ENCODE results near the gene CDC42BPG. TPM values are rescaled to one million over a fixed set of nuclear protein-coding genes. Genes with fewer than 3 reads are reported as not detected.

Gene CDC42BPG
- total and polyA plus RNA-seq, 9 donors, result 0.35 to 9.5 (median 3.2) TPM

GRCh38 chr11:64863391-64864060 is 19.1 kb upstream of the CDC42BPG start:
- DNase-seq, result peak; percentile 52 to 78 (median 64)
- Histone ChIP-seq H3K9me3 (no peaks in the 10 kb centered on the region), H3K27me3 (no peaks in the 10 kb centered on the region), H3K27ac (peak overlapping the region; percentile 63 to 82), H3K4me3 (no peak overlapping the region), H3K36me3 (no peaks in the 10 kb centered on the region), H3K4me1 (ENCODE audit: insufficient read depth) (peaks cover 29% of the 10 kb centered on the region)
- intact Hi-C loops (cut with DNase I), result no loop called here
- TF ChIP-seq EP300 (IDR thresholded peaks at IDR 0.05) (no peak), CTCF (IDR thresholded peaks at IDR 0.05) (no peak), POLR2A (IDR thresholded peaks at IDR 0.05) (no peak)
- 21 to 37% (median 28%) methylated on average over 23 of the region's 23 CpGs for WGBS, 3 donors

GRCh38 chr11:64862987-64863390 is 18.5 kb upstream of the CDC42BPG start:
- no peak overlapping the region for H3K4me3 ChIP-seq
- no peak for TF ChIP-seq CTCF (IDR thresholded peaks at IDR 0.05)
- no peak for TF ChIP-seq EP300 (IDR thresholded peaks at IDR 0.05)
- no peak for TF ChIP-seq POLR2A (IDR thresholded peaks at IDR 0.05)
- H3K4me1 ChIP-seq (ENCODE audit: insufficient read depth), result peaks cover 29% of the 10 kb centered on the region
- H3K9me3 ChIP-seq, result no peaks in the 10 kb centered on the region
- no peak for DNase-seq
- H3K27ac ChIP-seq, result peak overlapping the region; percentile 63 to 82
- WGBS, 3 donors, result 12 to 15% (median 13%) methylated on average over 9 of the region's 9 CpGs
- H3K27me3 ChIP-seq, result no peaks in the 10 kb centered on the region
- H3K36me3 ChIP-seq, result no peaks in the 10 kb centered on the region
- intact Hi-C loops (cut with DNase I), result no loop called here

- H3K27ac ChIP-seq, result no peak overlapping the region
- intact Hi-C loops (cut with DNase I), result no loop called here
- no peaks in the 10 kb centered on the region for H3K27me3 ChIP-seq
- H3K9me3 ChIP-seq, result no peaks in the 10 kb centered on the region
- DNase-seq, result no peak
- no peak overlapping the region for H3K4me3 ChIP-seq
- 89 to 92% (median 91%) methylated on average over 6 of the region's 6 CpGs for WGBS, 3 donors
- TF ChIP-seq CTCF (IDR thresholded peaks at IDR 0.05), result no peak
- TF ChIP-seq POLR2A (IDR thresholded peaks at IDR 0.05), result no peak
- TF ChIP-seq EP300 (IDR thresholded peaks at IDR 0.05), result no peak
- peaks cover 29% of the 10 kb centered on the region for H3K4me1 ChIP-seq (ENCODE audit: insufficient read depth)
- H3K36me3 ChIP-seq, result no peaks in the 10 kb centered on the region
Observed at GRCh38 chr11:64861227-64861975, 16.9 kb upstream of the CDC42BPG start.

GRCh38 chr11:64859542-64860414 is 15.3 kb upstream of the CDC42BPG start:
- Histone ChIP-seq H3K4me1 (ENCODE audit: insufficient read depth) (peaks cover 29% of the 10 kb centered on the region), H3K27me3 (no peaks in the 10 kb centered on the region), H3K9me3 (no peaks in the 10 kb centered on the region), H3K4me3 (no peak overlapping the region), H3K27ac (no peak overlapping the region), H3K36me3 (no peaks in the 10 kb centered on the region)
- WGBS, 3 donors, result 91 to 94% (median 93%) methylated on average over 29 to 33 of the region's 33 CpGs
- DNase-seq, result no peak
- TF ChIP-seq EP300 (IDR thresholded peaks at IDR 0.05) (no peak), POLR2A (IDR thresholded peaks at IDR 0.05) (no peak), CTCF (IDR thresholded peaks at IDR 0.05) (no peak)
- intact Hi-C loops (cut with DNase I), result no loop called here
